HG03432 (cell line): Measurements from ENCODE around the gene ST3GAL5.

Source experiments
- ATAC-seq: cut with Tn5 transposase; IDR thresholded peaks from one replicate; pipeline ENCODE4 v1.9.1; 2021; ENCODE audit warnings: mild to moderate bottlenecking, moderate library complexity; ENCODE audit not compliant: unreplicated experiment

The ST3GAL5 gene

GRCh38 chr2:85917887-85918795, 29.4 kb upstream of the ST3GAL5 start:
- ATAC-seq: no peak

- ATAC-seq: no peak
These were observed 27.0 kb upstream of the ST3GAL5 start for GRCh38 chr2:85915606-85916303.

- ATAC-seq: no peak
These were observed 26.1 kb upstream of the ST3GAL5 start for GRCh38 chr2:85914922-85915321.

- ATAC-seq: no peak
These were observed 25.4 kb upstream of the ST3GAL5 start for GRCh38 chr2:85913884-85914881.

- no peak for ATAC-seq
These were observed 23.3 kb upstream of the ST3GAL5 start for GRCh38 chr2:85911814-85912692.

- ATAC-seq: no peak
These were observed 22.3 kb upstream of the ST3GAL5 start for GRCh38 chr2:85911097-85911496.

GRCh38 chr2:85909005-85909404, 20.2 kb upstream of the ST3GAL5 start:
- ATAC-seq: no peak

- no peak for ATAC-seq
These were observed 19.7 kb upstream of the ST3GAL5 start for GRCh38 chr2:85908506-85908905.

GRCh38 chr2:85907671-85908157, 18.9 kb upstream of the ST3GAL5 start:
- no peak for ATAC-seq

GRCh38 chr2:85906748-85907147, 18.0 kb upstream of the ST3GAL5 start:
- no peak for ATAC-seq

- ATAC-seq: no peak
These were observed 17.1 kb upstream of the ST3GAL5 start for GRCh38 chr2:85905891-85906290.

- ATAC-seq: no peak
These were observed 16.4 kb upstream of the ST3GAL5 start for GRCh38 chr2:85905187-85905666.

GRCh38 chr2:85903849-85904248, 15.1 kb upstream of the ST3GAL5 start:
- ATAC-seq: no peak

GRCh38 chr2:85902496-85902895, 13.7 kb upstream of the ST3GAL5 start:
- ATAC-seq: no peak

- ATAC-seq: no peak
These were observed 12.4 kb upstream of the ST3GAL5 start for GRCh38 chr2:85901155-85901554.

- no peak for ATAC-seq
These were observed 11.6 kb upstream of the ST3GAL5 start for GRCh38 chr2:85900366-85900765.

- no peak for ATAC-seq
These were observed 11.1 kb upstream of the ST3GAL5 start for GRCh38 chr2:85899849-85900248.

- no peak for ATAC-seq
These were observed 10.5 kb upstream of the ST3GAL5 start for GRCh38 chr2:85899284-85899683.

- ATAC-seq: no peak
These were observed 10.1 kb upstream of the ST3GAL5 start for GRCh38 chr2:85898881-85899280.
